Gastrocnemius medialis (tissue), 4 donors: Measurements from ENCODE around the gene ATP6V0E1.

Experiments used
- POLR2A ChIP-seq, 2 donors: fragments of 450-650 bp; IDR thresholded peaks; one replicate each; pipeline ENCODE4 v1.6.1; 2017; ENCODE audit warnings: antibody characterized with exemption in 2 of 2, mild to moderate bottlenecking in 2 of 2, moderate library complexity in 2 of 2
- TF ChIP-seq, protein P1 (sequence below), 5 experiments: fragments of 450-650 bp in 3 of 5; fragments of 200-600 bp in 2 of 5; sonication (generic) in 2 of 5; IDR thresholded peaks in 4 of 5; conservative IDR thresholded peaks in 1 of 5; 1 replicate in 4 of 5; 2 replicates in 1 of 5; pipeline ENCODE4 v1.5.1; 2016 to 2019; ENCODE audit warnings: antibody characterized with exemption in 5 of 5, mild to moderate bottlenecking in 3 of 5, moderate library complexity in 3 of 5

DNA sequence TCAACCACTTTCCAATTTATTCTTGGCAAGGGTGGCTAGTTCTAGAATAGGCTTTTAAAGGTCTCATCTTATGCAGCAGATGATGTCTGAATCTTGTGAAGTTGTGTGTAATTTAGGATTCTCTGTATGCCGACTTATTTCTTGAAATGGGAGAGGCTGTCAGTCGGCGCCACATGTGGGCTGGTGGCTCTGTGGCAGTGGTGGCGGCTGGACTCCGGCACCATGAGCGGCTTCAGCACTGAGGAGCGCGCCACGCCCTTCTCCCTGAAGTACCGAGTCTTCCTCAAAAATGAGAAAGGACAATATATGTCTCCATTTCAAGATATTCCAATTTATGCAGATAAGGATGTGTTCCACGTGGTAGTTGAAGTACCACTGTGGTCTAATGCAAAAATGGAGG lies 8.3 kb upstream of the ATP6V0E1 start:
- TF ChIP-seq, protein P1, sequence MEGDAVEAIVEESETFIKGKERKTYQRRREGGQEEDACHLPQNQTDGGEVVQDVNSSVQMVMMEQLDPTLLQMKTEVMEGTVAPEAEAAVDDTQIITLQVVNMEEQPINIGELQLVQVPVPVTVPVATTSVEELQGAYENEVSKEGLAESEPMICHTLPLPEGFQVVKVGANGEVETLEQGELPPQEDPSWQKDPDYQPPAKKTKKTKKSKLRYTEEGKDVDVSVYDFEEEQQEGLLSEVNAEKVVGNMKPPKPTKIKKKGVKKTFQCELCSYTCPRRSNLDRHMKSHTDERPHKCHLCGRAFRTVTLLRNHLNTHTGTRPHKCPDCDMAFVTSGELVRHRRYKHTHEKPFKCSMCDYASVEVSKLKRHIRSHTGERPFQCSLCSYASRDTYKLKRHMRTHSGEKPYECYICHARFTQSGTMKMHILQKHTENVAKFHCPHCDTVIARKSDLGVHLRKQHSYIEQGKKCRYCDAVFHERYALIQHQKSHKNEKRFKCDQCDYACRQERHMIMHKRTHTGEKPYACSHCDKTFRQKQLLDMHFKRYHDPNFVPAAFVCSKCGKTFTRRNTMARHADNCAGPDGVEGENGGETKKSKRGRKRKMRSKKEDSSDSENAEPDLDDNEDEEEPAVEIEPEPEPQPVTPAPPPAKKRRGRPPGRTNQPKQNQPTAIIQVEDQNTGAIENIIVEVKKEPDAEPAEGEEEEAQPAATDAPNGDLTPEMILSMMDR (IDR thresholded peaks at IDR 0.05 in 4 of 5, conservative IDR thresholded peaks at IDR 0.05 in 1 of 5) = no peak
- no peak for TF ChIP-seq POLR2A (IDR thresholded peaks at IDR 0.05)
